SK-N-MC (cell line): ENCODE results near the gene RUVBL2.
"Not testable (repeated sequence)": the region's sequence is repeated elsewhere in the genome, so short reads cannot be mapped to it uniquely, and the experiment has no call there.

Experiments used
- EZH2 ChIP-seq: fragments of 200-600 bp; sonication (generic); IDR thresholded peaks from one replicate; pipeline ENCODE4 v1.6.1; 2017; ENCODE audit warnings: antibody characterized with exemption
- FOXP2 ChIP-seq: optimal IDR thresholded peaks from 2 replicates; pipeline ENCODE3; 2011; ENCODE audit warnings: mild to moderate bottlenecking, moderate library complexity; ENCODE audit not compliant: insufficient read depth; ENCODE audit errors: extremely low read length, control extremely low read depth
- POLR2AphosphoS5 ChIP-seq: IDR thresholded peaks from 2 replicates; pipeline ENCODE4 v1.6.1; 2012; ENCODE audit warnings: mild to moderate bottlenecking, low read depth, low read length, borderline replicate concordance

DNA sequence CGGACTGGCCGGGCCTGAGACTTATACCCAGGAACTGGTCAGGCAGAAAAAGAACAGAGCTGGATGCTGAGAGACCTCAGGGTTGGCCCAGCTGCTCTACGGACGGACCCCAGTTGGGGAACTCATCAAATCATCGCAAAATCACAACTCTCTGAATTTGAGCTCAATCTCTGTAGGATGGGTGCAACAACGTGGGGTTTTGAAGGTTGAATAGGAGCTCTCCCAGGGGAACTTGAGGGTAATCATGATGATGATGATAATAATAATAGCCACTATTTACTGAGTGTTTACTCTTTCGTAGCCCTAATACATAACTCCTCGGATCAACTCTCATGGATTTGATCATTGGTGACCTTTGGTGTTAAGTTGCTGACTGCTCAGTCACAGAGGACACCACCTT lies 36.6 kb downstream of the RUVBL2 start:
- TF ChIP-seq EZH2, POLR2AphosphoS5, FOXP2: not testable (repeated sequence)
